ENCODE results near the gene LHX4. TPM values are rescaled to one million over a fixed set of nuclear protein-coding genes. Genes with fewer than 3 reads are reported as not detected.

LHX4 gene
- total RNA-seq, 1 experiment from 2014 or later: 0.72 TPM

- DNase-seq (ENCODE audit: low read depth): no peak
Observed at GRCh38 chr1:180294711-180295110, 64.6 kb downstream of the LHX4 start.

- DNase-seq (ENCODE audit: low read depth): no peak
Observed at GRCh38 chr1:180295999-180296398, 65.9 kb downstream of the LHX4 start.

GRCh38 chr1:180299479-180300221 is 69.6 kb downstream of the LHX4 start:
- no peak for DNase-seq (ENCODE audit: low read depth)

GRCh38 chr1:180301135-180301742 is 71.2 kb downstream of the LHX4 start:
- DNase-seq (ENCODE audit: low read depth): no peak

GRCh38 chr1:180309338-180309737 is 79.3 kb downstream of the LHX4 start:
- DNase-seq (ENCODE audit: low read depth): peak; percentile 67

GRCh38 chr1:180310095-180310494 is 80.0 kb downstream of the LHX4 start:
- DNase-seq (ENCODE audit: low read depth): peak; percentile 7

GRCh38 chr1:180311011-180311730 is 81.1 kb downstream of the LHX4 start:
- peak; percentile 74 for DNase-seq (ENCODE audit: low read depth)

- no peak for DNase-seq (ENCODE audit: low read depth)
Observed at GRCh38 chr1:180312926-180313325, 82.9 kb downstream of the LHX4 start.

- no peak for DNase-seq (ENCODE audit: low read depth)
Observed at GRCh38 chr1:180327089-180327488, 97.0 kb downstream of the LHX4 start.

Other genes starting within 250 kb of the LHX4 start
- gene QSOX1, start 75.4 kb upstream of the LHX4 start, total RNA-seq (2014; rRNA removed; shearing (Covaris generic)): 191 and 201 TPM in 2 replicates